GM23248 (cell line): ENCODE measurements around the gene LCE2D. TPM values are rescaled to one million over a fixed set of nuclear protein-coding genes. Genes with fewer than 3 reads are reported as not detected.

Source experiments
- DNase-seq: peaks from one replicate; pipeline ENCODE4 v3.0.0-alpha.2; 2015
- H2AFZ ChIP-seq: fragments of 200-600 bp; sonication (generic); 2 replicates; pipeline ENCODE4 v1.6.1; 2016; ENCODE audit warnings: antibody characterized with exemption
- H3F3A ChIP-seq: fragments of 200-600 bp; sonication (generic); 2 replicates; pipeline ENCODE4 v1.6.1; 2016; ENCODE audit warnings: mild to moderate bottlenecking, antibody characterized with exemption, mixed run types; ENCODE audit not compliant: insufficient read depth
- H3K27ac ChIP-seq: fragments of 200-600 bp; sonication (generic); 2 replicates; pipeline ENCODE4 v1.5.1; 2016; ENCODE audit warnings: mild to moderate bottlenecking
- H3K27me3 ChIP-seq: fragments of 200-600 bp; sonication (generic); replicated peaks from 2 replicates; pipeline ENCODE4 v1.6.1; 2016; ENCODE audit warnings: mild to moderate bottlenecking; ENCODE audit not compliant: insufficient read depth
- H3K36me3 ChIP-seq: fragments of 200-600 bp; sonication (generic); 2 replicates; pipeline ENCODE4 v1.6.1; 2016; ENCODE audit warnings: low read depth, mild to moderate bottlenecking
- H3K4me1 ChIP-seq: fragments of 200-600 bp; sonication (generic); 2 replicates; pipeline ENCODE4 v1.6.1; 2016; ENCODE audit warnings: mild to moderate bottlenecking; ENCODE audit not compliant: insufficient read depth
- H3K4me2 ChIP-seq: fragments of 200-600 bp; sonication (generic); one replicate; pipeline ENCODE4 v1.6.1; 2016; ENCODE audit warnings: mild to moderate bottlenecking; ENCODE audit not compliant: unreplicated experiment
- H3K4me3 ChIP-seq: fragments of 200-600 bp; sonication (generic); 2 replicates; pipeline ENCODE4 v1.5.1; 2016; ENCODE audit warnings: mild to moderate bottlenecking
- H3K79me2 ChIP-seq: fragments of 200-600 bp; sonication (generic); 2 replicates; pipeline ENCODE4 v1.6.1; 2016; ENCODE audit warnings: mild to moderate bottlenecking; ENCODE audit not compliant: insufficient read depth
- H3K9ac ChIP-seq: fragments of 200-600 bp; sonication (generic); 2 replicates; pipeline ENCODE4 v1.6.1; 2016; ENCODE audit warnings: mild to moderate bottlenecking
- H3K9me2 ChIP-seq: fragments of 200-600 bp; sonication (generic); 2 replicates; pipeline ENCODE4 v1.6.1; 2016; ENCODE audit warnings: mixed run types, mild to moderate bottlenecking, moderate library complexity; ENCODE audit not compliant: insufficient read depth
- H3K9me3 ChIP-seq: fragments of 200-600 bp; sonication (generic); one replicate; pipeline ENCODE4 v1.6.1; 2017; ENCODE audit warnings: low read depth
- H4K20me1 ChIP-seq: fragments of 200-600 bp; sonication (generic); 2 replicates; pipeline ENCODE4 v1.6.0; 2016; ENCODE audit not compliant: insufficient read depth
- EZH2 ChIP-seq: fragments of 200-600 bp; sonication (generic); IDR thresholded peaks from 2 replicates; pipeline ENCODE4 v1.6.1; 2018; ENCODE audit warnings: antibody characterized with exemption, mild to moderate bottlenecking; ENCODE audit not compliant: insufficient read depth, poor library complexity, severe bottlenecking
- EZH2phosphoT487 ChIP-seq: fragments of 200-600 bp; sonication (generic); IDR thresholded peaks from 2 replicates; pipeline ENCODE4 v1.6.1; 2018; ENCODE audit warnings: antibody characterized with exemption, moderate library complexity, mild to moderate bottlenecking, low read depth; ENCODE audit not compliant: insufficient read depth
- WGBS, 2 experiments: methylation state at CpG; one replicate each; pipeline ENCODE4 v1.1.6; 2015 to 2017; ENCODE audit warnings: low lambda C conversion rate in 2 of 2, low coverage in 1 of 2; ENCODE audit errors: missing lambda C conversion rate in 2 of 2; 5-methylcytosine and 5-hydroxymethylcytosine counted together
- in situ Hi-C: fragments of 300-500 bp; cut with MboI; formaldehyde crosslinking; loops from 2 replicates; pipeline ENCODE4 v1.15.0; 2020
- polyA plus RNA-seq: library from polyadenylated mRNA; unstranded; fragments of >200 nt; fragmentation: Nextera tagmentation; extraction: Ambion mirVana; gene quantifications from 2 replicates; pipeline ENCODE4 v1.2.1, GENCODE V29; 2016
- small RNA-seq: library from RNA; depleted of rRNA; stranded (forward); fragments of <200 nt; gene quantifications from one replicate; pipeline ENCODE3, GENCODE V24; 2014; ENCODE audit warnings: low read depth, low replicate concordance
- total RNA-seq: library from RNA; depleted of rRNA; stranded (reverse); fragments of >200 nt; shearing (Covaris generic); gene quantifications from 2 replicates; pipeline ENCODE4 v1.2.3, GENCODE V29; 2014; rRNA removed

LCE2D gene
- total and polyA plus RNA-seq, 2 experiments from 2014 or later: not detected

- Histone ChIP-seq H3K27ac (peak within 1 kb of the TSS; percentile 50), H2AFZ (peak within 1 kb of the TSS; percentile 57), H3K9me3 (no peaks in the 10 kb centered on the region), H3K4me3 (peak within 1 kb of the TSS; percentile 11; the same call in 1 of the 2 replicates), H3K79me2 (no peaks in the 10 kb centered on the region), H4K20me1 (no peaks in the 10 kb centered on the region), H3K27me3 (no peaks in the 10 kb centered on the region), H3K4me1 (peaks cover 32% of the 10 kb centered on the region), H3K9me2 (no peaks in the 10 kb centered on the region), H3K9ac (no peak within 1 kb of the TSS), H3F3A (peaks cover 25% of the 10 kb centered on the region; the same call in 1 of the 2 replicates), H3K4me2 (peak within 1 kb of the TSS; percentile 41), H3K36me3 (no peaks in the 10 kb centered on the region)
- in situ Hi-C loops: no loop called here
- peak; percentile 61 for DNase-seq
- WGBS, 2 experiments: 2 to 13% methylated on average over 4 of the region's 4 CpGs
- TF ChIP-seq EZH2phosphoT487 (no peak), EZH2 (no peak)
Measured at GRCh38 chr1:152697701-152698600, 34.8 kb downstream of the LCE2D start, which contains the start of gene LCE2A. LCE2A (plus strand) TSS chr1:152698345; CDS start chr1:152698902, 557 bp downstream.

- in situ Hi-C loops: no loop called here
- DNase-seq: peak; percentile 54
- H4K20me1 ChIP-seq: no peaks in the 10 kb centered on the region
- no peaks in the 10 kb centered on the region for H3K36me3 ChIP-seq
- peak overlapping the region; percentile 57 for H2AFZ ChIP-seq
- peak overlapping the region; percentile 50 for H3K27ac ChIP-seq
- no peak overlapping the region for H3K9ac ChIP-seq
- H3K4me1 ChIP-seq: peaks cover 32% of the 10 kb centered on the region
- WGBS, 2 experiments: 36 to 41% methylated on average over 4 of the region's 4 CpGs
- TF ChIP-seq EZH2phosphoT487: no peak
- no peak for TF ChIP-seq EZH2
- H3F3A ChIP-seq: peaks cover 25% of the 10 kb centered on the region; the same call in 1 of the 2 replicates
- H3K9me2 ChIP-seq: no peaks in the 10 kb centered on the region
- no peaks in the 10 kb centered on the region for H3K79me2 ChIP-seq
- peak overlapping the region; percentile 49 for H3K4me2 ChIP-seq
- peak overlapping the region; percentile 8; the same call in 1 of the 2 replicates for H3K4me3 ChIP-seq
- no peaks in the 10 kb centered on the region for H3K27me3 ChIP-seq
- no peaks in the 10 kb centered on the region for H3K9me3 ChIP-seq
Measured at GRCh38 chr1:152699746-152700145, 36.6 kb downstream of the LCE2D start.

GRCh38 chr1:152707860-152708259 is 44.7 kb downstream of the LCE2D start, which contains the start of gene LCE4A:
LCE4A (plus strand) TSS chr1:152708160; CDS start chr1:152709076, 916 bp downstream.
- no peaks in the 10 kb centered on the region for H3K27me3 ChIP-seq
- H3K27ac ChIP-seq: no peak within 1 kb of the TSS
- H3F3A ChIP-seq: no peaks in the 10 kb centered on the region
- H4K20me1 ChIP-seq: no peaks in the 10 kb centered on the region
- 25 to 53% methylated on average over 2 of the region's 2 CpGs for WGBS, 2 experiments
- in situ Hi-C loops: no loop called here
- no peak within 1 kb of the TSS for H3K4me3 ChIP-seq
- no peaks in the 10 kb centered on the region for H3K9me2 ChIP-seq
- H3K4me1 ChIP-seq: no peaks in the 10 kb centered on the region
- no peak within 1 kb of the TSS for H3K9ac ChIP-seq
- no peaks in the 10 kb centered on the region for H3K36me3 ChIP-seq
- TF ChIP-seq EZH2: no peak
- no peak for TF ChIP-seq EZH2phosphoT487
- H3K4me2 ChIP-seq: no peak within 1 kb of the TSS
- H2AFZ ChIP-seq: no peak within 1 kb of the TSS
- H3K79me2 ChIP-seq: no peaks in the 10 kb centered on the region
- no peaks in the 10 kb centered on the region for H3K9me3 ChIP-seq
- DNase-seq: no peak

Small RNA genes lying within 50 kb of the gene (small RNA-seq; reads per million reads assigned to genes)
- gene LCE3A (not detected), gene LCE3B (not detected)

Other genes starting within 250 kb of the LCE2D start
- not detected in 2 replicates for gene CRNN, start 249.1 kb upstream of the LCE2D start, total RNA-seq
- not detected in 2 replicates for gene CRNN, start 249.1 kb upstream of the LCE2D start, polyA plus RNA-seq
- not detected in 2 replicates for gene LCE5A, start 152.6 kb upstream of the LCE2D start, total RNA-seq
- gene LCE5A, start 152.6 kb upstream of the LCE2D start, polyA plus RNA-seq: not detected in 2 replicates
- gene CRCT1, start 148.9 kb upstream of the LCE2D start, total RNA-seq: not detected in 2 replicates
- gene CRCT1, start 148.9 kb upstream of the LCE2D start, polyA plus RNA-seq: not detected in 2 replicates
- gene LCE3E, start 96.6 kb upstream of the LCE2D start, total RNA-seq: not detected in 2 replicates
- not detected in 2 replicates for gene LCE3E, start 96.6 kb upstream of the LCE2D start, polyA plus RNA-seq
- 0.51 TPM in 1 of 2 replicates, not detected in the other for gene LCE3D, start 82.9 kb upstream of the LCE2D start, total RNA-seq
- gene LCE3D, start 82.9 kb upstream of the LCE2D start, polyA plus RNA-seq: 0.33 and 1.0 TPM in 2 replicates
- gene LCE3C, start 63.1 kb upstream of the LCE2D start, total RNA-seq: not detected in 2 replicates
- gene LCE3C, start 63.1 kb upstream of the LCE2D start, polyA plus RNA-seq: not detected in 2 replicates
- gene LCE3B, start 49.6 kb upstream of the LCE2D start, total RNA-seq: not detected in 2 replicates
- not detected in 2 replicates for gene LCE3B, start 49.6 kb upstream of the LCE2D start, polyA plus RNA-seq
- not detected in 2 replicates for gene LCE3A, start 40.3 kb upstream of the LCE2D start, total RNA-seq
- 1.4 TPM in 1 of 2 replicates, not detected in the other for gene LCE3A, start 40.3 kb upstream of the LCE2D start, polyA plus RNA-seq
- gene LCE2C, start 11.9 kb downstream of the LCE2D start, total RNA-seq: 3.2 TPM in 1 of 2 replicates, not detected in the other
- gene LCE2C, start 11.9 kb downstream of the LCE2D start, polyA plus RNA-seq: 1.8 and 2.0 TPM in 2 replicates
- gene LCE2B, start 22.7 kb downstream of the LCE2D start, total RNA-seq: not detected in 2 replicates
- gene LCE2B, start 22.7 kb downstream of the LCE2D start, polyA plus RNA-seq: not detected in 2 replicates
- gene LCE2A, start 35.0 kb downstream of the LCE2D start, total RNA-seq: 9.9 and 12.1 TPM in 2 replicates
- 11.1 and 12.4 TPM in 2 replicates for gene LCE2A, start 35.0 kb downstream of the LCE2D start, polyA plus RNA-seq
- not detected in 2 replicates for gene LCE4A, start 44.8 kb downstream of the LCE2D start, total RNA-seq
- 0.39 and 0.51 TPM in 2 replicates for gene LCE4A, start 44.8 kb downstream of the LCE2D start, polyA plus RNA-seq
- under 0.01 and 0.22 TPM in 2 replicates for gene KPRP, start 94.6 kb downstream of the LCE2D start, total RNA-seq
- 9.9 and 10.4 TPM in 2 replicates for gene KPRP, start 94.6 kb downstream of the LCE2D start, polyA plus RNA-seq
- gene LCE1F, start 111.8 kb downstream of the LCE2D start, total RNA-seq: not detected in 2 replicates
- 1.1 and 1.8 TPM in 2 replicates for gene LCE1F, start 111.8 kb downstream of the LCE2D start, polyA plus RNA-seq
- gene LCE1E, start 122.9 kb downstream of the LCE2D start, total RNA-seq: not detected in 2 replicates
- gene LCE1E, start 122.9 kb downstream of the LCE2D start, polyA plus RNA-seq: not detected in 2 replicates
- not detected in 2 replicates for gene LCE1D, start 133.3 kb downstream of the LCE2D start, total RNA-seq
- gene LCE1D, start 133.3 kb downstream of the LCE2D start, polyA plus RNA-seq: not detected in 2 replicates
- gene LCE1C, start 143.3 kb downstream of the LCE2D start, total RNA-seq: not detected in 2 replicates
- gene LCE1C, start 143.3 kb downstream of the LCE2D start, polyA plus RNA-seq: not detected in 2 replicates
- not detected in 2 replicates for gene LCE1B, start 148.6 kb downstream of the LCE2D start, total RNA-seq
- not detected in 2 replicates for gene LCE1B, start 148.6 kb downstream of the LCE2D start, polyA plus RNA-seq
- not detected in 2 replicates for gene LCE1A, start 164.1 kb downstream of the LCE2D start, total RNA-seq
- gene LCE1A, start 164.1 kb downstream of the LCE2D start, polyA plus RNA-seq: not detected in 2 replicates
- gene LCE6A, start 179.5 kb downstream of the LCE2D start, total RNA-seq: not detected in 2 replicates
- not detected in 2 replicates for gene LCE6A, start 179.5 kb downstream of the LCE2D start, polyA plus RNA-seq
- not detected in 2 replicates for gene LCE7A, start 196.6 kb downstream of the LCE2D start, total RNA-seq
- not detected in 2 replicates for gene LCE7A, start 196.6 kb downstream of the LCE2D start, polyA plus RNA-seq
- not detected in 2 replicates for gene SMCP, start 214.9 kb downstream of the LCE2D start, total RNA-seq
- not detected in 2 replicates for gene SMCP, start 214.9 kb downstream of the LCE2D start, polyA plus RNA-seq
- 0.76 and 1.1 TPM in 2 replicates for gene IVL, start 245.2 kb downstream of the LCE2D start, total RNA-seq
- 0.68 and 1.2 TPM in 2 replicates for gene IVL, start 245.2 kb downstream of the LCE2D start, polyA plus RNA-seq